CD14-positive monocyte (primary cell): ENCODE data around the gene RBFOX2. TPM values are rescaled to one million over a fixed set of nuclear protein-coding genes. Genes with fewer than 3 reads are reported as not detected.

Source experiments
- DNase-seq, 3 donors: peaks; one replicate each; pipeline ENCODE4 v3.0.0-alpha.2; 2011 to 2022
- H2AFZ ChIP-seq: 2 replicates; pipeline ENCODE4 v1.6.0; 2012; ENCODE audit warnings: mild to moderate bottlenecking, low read depth, low read length, inconsistent platforms; ENCODE audit not compliant: insufficient read depth, poor library complexity, severe bottlenecking
- H3K27ac ChIP-seq, 2 donors: 1 replicate in 1 of 2; 2 replicates in 1 of 2; pipeline ENCODE4 v1.5.1; 2012 to 2013; ENCODE audit warnings: low read length in 2 of 2, control low read depth in 1 of 2, inconsistent platforms in 1 of 2, low read depth in 1 of 2, mild to moderate bottlenecking in 1 of 2
- H3K27me3 ChIP-seq, 2 donors: one replicate each; pipeline versions ENCODE4 v1.6.0 to v1.6.1; 2011 to 2013; ENCODE audit warnings: low read length in 2 of 2; ENCODE audit not compliant: control insufficient read depth in 2 of 2, insufficient read depth in 2 of 2
- H3K36me3 ChIP-seq, 2 donors: replicated peaks in 1 of 2; 1 replicate in 1 of 2; 2 replicates in 1 of 2; pipeline versions ENCODE4 v1.5.1 to v1.6.1; 2012 to 2013; ENCODE audit warnings: low read length in 2 of 2, control low read depth in 1 of 2, inconsistent platforms in 1 of 2, mild to moderate bottlenecking in 1 of 2; ENCODE audit not compliant: insufficient read depth in 2 of 2, control insufficient read depth in 1 of 2
- H3K4me1 ChIP-seq, 2 donors: 1 replicate in 1 of 2; 2 replicates in 1 of 2; pipeline versions ENCODE4 v1.5.1 to v1.6.1; 2012 to 2013; ENCODE audit warnings: low read length in 2 of 2, control low read depth in 1 of 2, inconsistent platforms in 1 of 2, mild to moderate bottlenecking in 1 of 2, moderate library complexity in 1 of 2; ENCODE audit not compliant: insufficient read depth in 2 of 2, control insufficient read depth in 1 of 2
- H3K4me2 ChIP-seq: replicated peaks from 2 replicates; pipeline ENCODE3; 2012; ENCODE audit warnings: low read length, moderate library complexity, mild to moderate bottlenecking; ENCODE audit not compliant: poor library complexity, severe bottlenecking; ENCODE audit errors: extremely low read depth
- H3K4me3 ChIP-seq, 3 experiments: fragments of 200-600 bp in 1 of 3; sonication (generic) in 1 of 3; replicated peaks in 1 of 3; 1 replicate in 2 of 3; 2 replicates in 1 of 3; pipeline ENCODE4 v1.5.1; 2011 to 2013; ENCODE audit warnings: low read length in 3 of 3, mild to moderate bottlenecking in 3 of 3, control low read depth in 2 of 3, low read depth in 2 of 3, inconsistent platforms in 1 of 3, moderate library complexity in 1 of 3
- H3K79me2 ChIP-seq: 2 replicates; pipeline ENCODE4 v1.6.0; 2012; ENCODE audit warnings: mild to moderate bottlenecking, control low read depth, inconsistent platforms, low read length, moderate library complexity; ENCODE audit not compliant: insufficient read depth
- H3K9ac ChIP-seq: 2 replicates; pipeline ENCODE4 v1.6.0; 2017; ENCODE audit warnings: low read length, mild to moderate bottlenecking; ENCODE audit not compliant: insufficient read depth, poor library complexity, severe bottlenecking
- H3K9me3 ChIP-seq, 2 donors: replicated peaks in 1 of 2; 1 replicate in 1 of 2; 2 replicates in 1 of 2; pipeline versions ENCODE4 v1.5.1 to v1.6.1; 2012 to 2013; ENCODE audit warnings: low read length in 2 of 2, control low read depth in 1 of 2; ENCODE audit not compliant: control insufficient read depth in 1 of 2, insufficient read depth in 1 of 2
- H4K20me1 ChIP-seq: 2 replicates; pipeline ENCODE4 v1.6.0; 2012; ENCODE audit warnings: mild to moderate bottlenecking, low read length, control low read depth, moderate library complexity; ENCODE audit not compliant: insufficient read depth
- H3K27ac Mint-ChIP-seq, 7 donors: one replicate each; pipeline ENCODE4 v1.8.0; 2020; ENCODE audit warnings: mild to moderate bottlenecking in 7 of 7, mixed read lengths in 7 of 7, moderate library complexity in 6 of 7, inconsistent platforms in 2 of 7
- H3K27me3 Mint-ChIP-seq, 3 donors: one replicate each; pipeline ENCODE4 v1.8.0; 2021 to 2022; ENCODE audit warnings: low read depth in 3 of 3, mild to moderate bottlenecking in 3 of 3, mixed read lengths in 3 of 3, moderate library complexity in 3 of 3, inconsistent platforms in 1 of 3
- H3K36me3 Mint-ChIP-seq, 2 donors: one replicate each; pipeline ENCODE4 v1.8.0; 2020; ENCODE audit warnings: mixed read lengths in 2 of 2, inconsistent platforms in 1 of 2, mild to moderate bottlenecking in 1 of 2
- H3K4me1 Mint-ChIP-seq: one replicate; pipeline ENCODE4 v1.8.0; 2020; ENCODE audit warnings: mild to moderate bottlenecking, mixed read lengths
- H3K4me3 Mint-ChIP-seq, 2 donors: one replicate each; pipeline ENCODE4 v1.8.0; 2020; ENCODE audit warnings: mild to moderate bottlenecking in 2 of 2, mixed read lengths in 2 of 2, moderate library complexity in 1 of 2
- H3K9me3 Mint-ChIP-seq, 7 donors: one replicate each; pipeline ENCODE4 v1.8.0; 2020 to 2022; ENCODE audit warnings: mixed read lengths in 7 of 7, mild to moderate bottlenecking in 6 of 7, moderate library complexity in 6 of 7, inconsistent platforms in 2 of 7
- WGBS: methylation state at CpG from one replicate; pipeline ENCODE4 v1.1.5; 2013; ENCODE audit warnings: missing lambda C conversion rate; ENCODE audit not compliant: insufficient coverage; 5-methylcytosine and 5-hydroxymethylcytosine counted together
- intact Hi-C, 2 donors: fragments of 100-400 bp; cut with micrococcal nuclease; formaldehyde crosslinking; loops; one replicate each; pipeline versions ENCODE4 v1.15.0 to v1.15.1; 2023
- polyA plus RNA-seq, 3 donors: library from polyadenylated mRNA; depleted of rRNA in 1 of 3; unstranded in 2 of 3; stranded (reverse) in 1 of 3; fragments of 300-500 nt in 2 of 3; fragments of >200 nt in 1 of 3; fragmentation: Illumina TruSeq in 2 of 3; gene quantifications; 1 replicate in 2 of 3; 2 replicates in 1 of 3; pipeline ENCODE4 v1.2.3, GENCODE V29; 2012 to 2021
- TF ChIP-seq, protein P1 (sequence below): fragments of 200-600 bp; IDR thresholded peaks from one replicate; pipeline ENCODE4 v1.8.0; 2022; ENCODE audit warnings: antibody characterized with exemption, mild to moderate bottlenecking

RBFOX2 gene
- polyA plus RNA-seq, 3 donors = not detected

DNA sequence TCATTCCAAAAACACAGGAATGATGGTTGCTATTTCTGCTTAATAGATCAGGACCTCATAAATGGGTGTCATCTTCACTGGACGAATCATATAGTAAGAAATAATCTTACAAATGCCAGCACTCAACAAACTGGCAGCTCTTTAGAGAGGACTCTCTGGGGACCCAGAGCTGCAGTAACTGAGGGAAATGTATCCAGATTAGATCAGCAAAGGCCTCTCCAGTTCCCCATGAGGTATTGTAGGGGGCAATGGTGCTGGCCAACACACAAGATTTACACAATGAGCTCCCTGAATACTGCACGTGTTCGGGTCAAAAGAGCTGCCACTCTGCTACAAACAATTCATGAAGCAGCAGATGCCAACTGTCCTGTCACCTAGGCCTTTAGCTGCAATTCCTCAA is 110.2 kb downstream of the RBFOX2 start:
- Histone ChIP-seq H3K4me3 (no peak overlapping the region), H3K4me2 (no peak overlapping the region), H3K36me3 (no peaks in the 10 kb centered on the region), H3K27me3 (no peaks in the 10 kb centered on the region), H3K9me3 (no peaks in the 10 kb centered on the region), H2AFZ (no peak overlapping the region), H3K9ac (no peak overlapping the region), H3K4me1 (peaks cover 16 to 19% of the 10 kb centered on the region in 2 donors), H3K79me2 (no peaks in the 10 kb centered on the region), H4K20me1 (no peaks in the 10 kb centered on the region), H3K27ac (no peak overlapping the region)
- no peak for DNase-seq
- no peaks in the 10 kb centered on the region for H3K9me3 Mint-ChIP-seq
- H3K36me3 Mint-ChIP-seq = no peaks in the 10 kb centered on the region
- H3K27ac Mint-ChIP-seq = no peak overlapping the region
- H3K27me3 Mint-ChIP-seq = peaks cover 0 to 2% (median 1%) of the 10 kb centered on the region in 3 donors
- TF ChIP-seq, protein P1, sequence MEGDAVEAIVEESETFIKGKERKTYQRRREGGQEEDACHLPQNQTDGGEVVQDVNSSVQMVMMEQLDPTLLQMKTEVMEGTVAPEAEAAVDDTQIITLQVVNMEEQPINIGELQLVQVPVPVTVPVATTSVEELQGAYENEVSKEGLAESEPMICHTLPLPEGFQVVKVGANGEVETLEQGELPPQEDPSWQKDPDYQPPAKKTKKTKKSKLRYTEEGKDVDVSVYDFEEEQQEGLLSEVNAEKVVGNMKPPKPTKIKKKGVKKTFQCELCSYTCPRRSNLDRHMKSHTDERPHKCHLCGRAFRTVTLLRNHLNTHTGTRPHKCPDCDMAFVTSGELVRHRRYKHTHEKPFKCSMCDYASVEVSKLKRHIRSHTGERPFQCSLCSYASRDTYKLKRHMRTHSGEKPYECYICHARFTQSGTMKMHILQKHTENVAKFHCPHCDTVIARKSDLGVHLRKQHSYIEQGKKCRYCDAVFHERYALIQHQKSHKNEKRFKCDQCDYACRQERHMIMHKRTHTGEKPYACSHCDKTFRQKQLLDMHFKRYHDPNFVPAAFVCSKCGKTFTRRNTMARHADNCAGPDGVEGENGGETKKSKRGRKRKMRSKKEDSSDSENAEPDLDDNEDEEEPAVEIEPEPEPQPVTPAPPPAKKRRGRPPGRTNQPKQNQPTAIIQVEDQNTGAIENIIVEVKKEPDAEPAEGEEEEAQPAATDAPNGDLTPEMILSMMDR = no peak
- WGBS = 100% methylated on average over 2 of the region's 3 CpGs
- peaks cover 23% of the 10 kb centered on the region for H3K4me1 Mint-ChIP-seq
- intact Hi-C loops = loop anchor here in 1 of 2 donors (10.0 kb wide), 1 partner anchor 284 kb away; no protein-coding TSS in a partner anchor
- H3K4me3 Mint-ChIP-seq = no peak overlapping the region

DNA sequence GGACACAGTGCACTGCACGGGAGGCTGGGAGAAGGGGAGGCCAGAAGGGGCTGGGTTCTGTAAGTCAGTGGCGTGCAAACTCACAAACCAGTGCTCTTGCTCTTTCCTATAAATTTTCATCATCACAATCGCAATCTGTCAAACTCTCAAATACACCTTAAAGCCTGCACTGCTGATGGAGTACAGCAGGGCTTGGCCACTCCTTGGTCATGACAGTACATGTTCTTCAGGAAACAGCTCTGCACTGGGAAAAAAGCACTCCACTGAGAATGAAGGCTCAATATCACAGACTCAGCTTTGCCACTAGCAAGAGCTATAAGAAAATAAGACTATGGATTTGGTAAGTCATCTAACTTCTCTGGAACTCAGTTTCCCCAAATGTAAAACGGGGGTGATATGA is 111.0 kb downstream of the RBFOX2 start:
- Histone ChIP-seq H3K4me1 (peaks cover 17 to 25% of the 10 kb centered on the region in 2 donors), H3K4me2 (no peak overlapping the region), H3K36me3 (no peaks in the 10 kb centered on the region), H3K4me3 (no peak overlapping the region), H3K79me2 (no peaks in the 10 kb centered on the region), H4K20me1 (no peaks in the 10 kb centered on the region), H2AFZ (no peak overlapping the region), H3K9ac (no peak overlapping the region), H3K27me3 (no peaks in the 10 kb centered on the region), H3K27ac (no peak overlapping the region), H3K9me3 (no peaks in the 10 kb centered on the region)
- Mint-ChIP-seq H3K9me3 (no peaks in the 10 kb centered on the region), H3K36me3 (no peaks in the 10 kb centered on the region), H3K27me3 (peaks cover 0 to 2% (median 1%) of the 10 kb centered on the region in 3 donors), H3K4me3 (no peak overlapping the region), H3K4me1 (peaks cover 29% of the 10 kb centered on the region), H3K27ac (no peak overlapping the region)
- 94% methylated on average over 2 of the region's 4 CpGs for WGBS
- intact Hi-C loops = loop anchor here in 1 of 2 donors (10.0 kb wide), 1 partner anchor 283 kb away; no protein-coding TSS in a partner anchor
- TF ChIP-seq, protein P1 = no peak
- no peak for DNase-seq
